ENCODE results near the gene PIGU.

Gene PIGU

DNA sequence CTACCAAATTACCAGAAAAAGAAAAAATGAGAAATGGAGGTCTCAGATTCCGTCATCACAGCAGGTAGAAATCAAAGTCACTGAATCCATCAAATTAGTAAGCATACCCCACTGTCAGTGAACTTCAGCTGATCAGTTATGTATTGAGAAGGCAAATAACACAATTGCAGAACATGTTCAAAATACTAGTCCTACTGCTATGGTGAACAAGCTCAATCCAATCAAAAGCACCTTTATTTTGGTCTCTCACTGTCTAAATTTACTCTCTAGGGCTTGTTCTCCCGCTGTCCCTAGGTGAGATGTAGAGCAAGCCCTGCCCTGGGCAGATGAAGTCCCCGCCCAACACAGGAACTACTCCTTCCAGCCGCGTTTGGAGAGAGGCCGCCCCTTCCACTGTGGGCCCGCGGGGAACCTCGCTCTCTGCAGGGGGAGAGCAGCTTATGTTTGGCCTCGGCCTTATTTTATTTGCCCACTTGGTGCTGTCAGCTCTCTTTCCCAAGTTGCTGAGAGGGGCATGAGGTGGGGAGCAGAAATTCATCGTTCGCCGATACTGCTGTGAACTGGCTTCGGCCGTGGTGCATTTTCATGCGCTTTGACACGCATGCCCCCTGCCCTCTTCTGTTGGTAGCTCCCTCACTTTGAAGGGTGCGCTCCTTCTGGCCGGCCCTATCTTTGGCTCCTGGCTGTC is 132.6 kb downstream of the PIGU start:
- no peaks in the 10 kb centered on the region for H3K27me3 ChIP-seq
- H3K4me1 ChIP-seq: no peaks in the 10 kb centered on the region
- peaks cover 13% of the 10 kb centered on the region for H3K36me3 ChIP-seq
- no peaks in the 10 kb centered on the region for H3K9me3 ChIP-seq
- DNase-seq: no peak
- no peak for TF ChIP-seq CTCF (IDR thresholded peaks at IDR 0.05; ENCODE audit: low read depth, low read length)
- H3K4me3 ChIP-seq (ENCODE audit: low read depth, low read length): no peak overlapping the region

GRCh38 chr20:34543463-34544056 is 133.3 kb downstream of the PIGU start:
- TF ChIP-seq CTCF (IDR thresholded peaks at IDR 0.05; ENCODE audit: low read depth, low read length): no peak
- no peaks in the 10 kb centered on the region for H3K27me3 ChIP-seq
- H3K36me3 ChIP-seq: peaks cover 20% of the 10 kb centered on the region
- no peaks in the 10 kb centered on the region for H3K4me1 ChIP-seq
- H3K4me3 ChIP-seq (ENCODE audit: low read depth, low read length): no peak overlapping the region
- no peaks in the 10 kb centered on the region for H3K9me3 ChIP-seq
- no peak for DNase-seq

DNA sequence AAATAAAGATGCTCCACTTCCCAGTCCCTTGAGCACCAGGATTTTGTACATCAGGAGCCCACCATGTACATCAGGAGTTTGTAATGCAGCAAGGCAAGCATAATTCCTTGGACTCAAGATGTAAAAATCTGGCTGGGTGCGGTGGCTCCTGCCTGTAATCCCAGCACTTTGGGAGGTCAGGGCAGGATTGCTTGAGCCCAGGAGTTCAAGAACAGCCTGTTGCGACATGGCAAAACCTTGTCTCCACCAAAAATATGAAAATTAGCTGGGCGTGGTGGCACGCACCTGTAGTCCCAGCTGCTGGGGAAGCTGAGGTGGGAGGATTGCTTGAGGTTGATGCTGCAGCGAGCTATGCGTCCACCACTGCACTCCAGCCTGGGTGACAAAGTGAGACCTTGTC is 134.5 kb downstream of the PIGU start:
- DNase-seq: no peak
- Histone ChIP-seq H3K4me1 (no peaks in the 10 kb centered on the region), H3K9me3 (no peaks in the 10 kb centered on the region), H3K4me3 (ENCODE audit: low read depth, low read length) (no peak overlapping the region), H3K36me3 (peaks cover 25% of the 10 kb centered on the region), H3K27me3 (no peaks in the 10 kb centered on the region)
- no peak for TF ChIP-seq CTCF (IDR thresholded peaks at IDR 0.05; ENCODE audit: low read depth, low read length)

- no peaks in the 10 kb centered on the region for H3K27me3 ChIP-seq
- H3K4me3 ChIP-seq (ENCODE audit: low read depth, low read length): no peak overlapping the region
- peaks cover 29% of the 10 kb centered on the region for H3K36me3 ChIP-seq
- no peak for DNase-seq
- no peaks in the 10 kb centered on the region for H3K4me1 ChIP-seq
- no peaks in the 10 kb centered on the region for H3K9me3 ChIP-seq
- no peak for TF ChIP-seq CTCF (IDR thresholded peaks at IDR 0.05; ENCODE audit: low read depth, low read length)
These were observed 135.0 kb downstream of the PIGU start for GRCh38 chr20:34541917-34542316.

- H3K4me1 ChIP-seq: no peaks in the 10 kb centered on the region
- no peak for DNase-seq
- peaks cover 32% of the 10 kb centered on the region for H3K36me3 ChIP-seq
- no peaks in the 10 kb centered on the region for H3K9me3 ChIP-seq
- H3K27me3 ChIP-seq: no peaks in the 10 kb centered on the region
- TF ChIP-seq CTCF (IDR thresholded peaks at IDR 0.05; ENCODE audit: low read depth, low read length): no peak
- no peak overlapping the region for H3K4me3 ChIP-seq (ENCODE audit: low read depth, low read length)
These were observed 135.5 kb downstream of the PIGU start for GRCh38 chr20:34541264-34541901.

Measured in BE2C (cell line).